Ramos (cell line): ENCODE results near the gene HMCES.
"Not testable (repeated sequence)": the region's sequence is repeated elsewhere in the genome, so short reads cannot be mapped to it uniquely, and the experiment has no call there.

Experiments
- in situ Hi-C: fragments of 300-500 bp; cut with MboI; formaldehyde crosslinking; loops from one replicate; pipeline ENCODE4 v1.14.3; 2022; ENCODE audit warnings: low sequenced_read_pairs; ENCODE audit not compliant: unreplicated experiment

HMCES gene

DNA sequence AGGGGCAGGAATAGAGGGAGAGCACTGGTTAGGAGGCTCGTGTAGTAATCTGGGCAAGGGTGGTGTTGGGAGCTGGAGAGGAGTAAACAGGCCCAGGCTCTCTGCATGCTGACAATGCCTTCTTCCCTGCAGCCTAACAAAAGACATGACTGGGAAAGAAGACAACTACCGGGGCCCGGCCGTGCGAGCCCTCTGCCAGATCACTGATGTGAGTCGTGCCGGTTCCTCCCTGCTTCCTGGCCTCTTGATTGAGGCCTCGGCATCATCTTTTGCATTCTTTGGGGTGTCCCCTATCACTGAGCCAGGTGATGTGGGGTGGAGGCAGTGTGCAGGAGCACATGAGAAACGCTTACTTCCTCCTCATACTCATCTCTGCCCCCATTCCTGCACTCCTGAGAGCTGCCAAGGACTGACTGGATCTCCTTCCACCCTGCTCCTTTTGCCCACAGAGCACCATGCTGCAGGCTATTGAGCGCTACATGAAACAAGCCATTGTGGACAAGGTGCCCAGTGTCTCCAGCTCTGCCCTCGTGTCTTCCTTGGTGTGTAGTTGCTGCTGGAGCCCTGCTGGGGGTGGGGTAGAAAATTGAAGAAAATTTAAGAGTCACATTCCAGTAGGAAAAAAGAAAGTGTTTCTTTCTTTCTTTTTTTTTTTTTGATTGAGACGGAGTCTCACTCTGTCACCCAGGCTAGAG, 24.0 kb upstream of the HMCES start:
- in situ Hi-C loops: no loop called here

DNA sequence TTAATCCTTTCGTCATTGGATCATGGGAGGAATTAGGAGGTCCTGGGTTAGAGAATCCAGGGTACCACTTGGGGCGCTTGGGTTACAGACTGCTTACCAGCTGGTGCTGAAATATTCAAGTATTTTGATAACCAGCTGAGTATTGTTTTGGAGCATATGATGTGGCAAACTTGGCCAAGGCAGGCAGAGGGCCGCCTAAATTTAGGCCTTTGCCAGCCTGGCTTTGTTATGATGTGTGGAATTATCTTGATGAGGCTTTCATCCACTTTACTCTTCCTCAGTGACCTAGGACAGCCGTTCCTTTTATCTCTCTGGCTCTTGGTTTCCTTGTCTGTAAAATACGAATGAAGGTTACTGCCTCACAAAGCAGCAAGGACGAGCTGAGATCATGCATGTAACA, 22.4 kb upstream of the HMCES start:
- in situ Hi-C loops: no loop called here

DNA sequence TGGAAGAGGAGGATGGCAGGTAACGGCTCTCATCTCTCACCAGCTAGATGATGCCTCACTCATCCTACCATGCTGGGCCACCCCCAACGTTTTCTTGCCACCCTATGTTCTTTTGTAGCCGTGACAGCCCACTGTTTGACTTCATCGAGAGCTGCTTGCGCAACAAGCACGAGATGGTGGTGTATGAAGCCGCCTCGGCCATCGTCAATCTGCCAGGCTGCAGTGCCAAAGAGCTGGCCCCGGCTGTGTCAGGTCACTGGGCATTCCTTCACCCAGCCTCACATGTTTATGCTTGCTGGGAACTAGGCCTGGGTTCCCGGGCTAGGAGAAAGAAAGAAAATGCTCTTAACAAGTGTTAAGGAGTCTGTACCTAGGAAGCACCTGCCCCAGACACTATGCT, 21.1 kb upstream of the HMCES start:
- in situ Hi-C loops: no loop called here

DNA sequence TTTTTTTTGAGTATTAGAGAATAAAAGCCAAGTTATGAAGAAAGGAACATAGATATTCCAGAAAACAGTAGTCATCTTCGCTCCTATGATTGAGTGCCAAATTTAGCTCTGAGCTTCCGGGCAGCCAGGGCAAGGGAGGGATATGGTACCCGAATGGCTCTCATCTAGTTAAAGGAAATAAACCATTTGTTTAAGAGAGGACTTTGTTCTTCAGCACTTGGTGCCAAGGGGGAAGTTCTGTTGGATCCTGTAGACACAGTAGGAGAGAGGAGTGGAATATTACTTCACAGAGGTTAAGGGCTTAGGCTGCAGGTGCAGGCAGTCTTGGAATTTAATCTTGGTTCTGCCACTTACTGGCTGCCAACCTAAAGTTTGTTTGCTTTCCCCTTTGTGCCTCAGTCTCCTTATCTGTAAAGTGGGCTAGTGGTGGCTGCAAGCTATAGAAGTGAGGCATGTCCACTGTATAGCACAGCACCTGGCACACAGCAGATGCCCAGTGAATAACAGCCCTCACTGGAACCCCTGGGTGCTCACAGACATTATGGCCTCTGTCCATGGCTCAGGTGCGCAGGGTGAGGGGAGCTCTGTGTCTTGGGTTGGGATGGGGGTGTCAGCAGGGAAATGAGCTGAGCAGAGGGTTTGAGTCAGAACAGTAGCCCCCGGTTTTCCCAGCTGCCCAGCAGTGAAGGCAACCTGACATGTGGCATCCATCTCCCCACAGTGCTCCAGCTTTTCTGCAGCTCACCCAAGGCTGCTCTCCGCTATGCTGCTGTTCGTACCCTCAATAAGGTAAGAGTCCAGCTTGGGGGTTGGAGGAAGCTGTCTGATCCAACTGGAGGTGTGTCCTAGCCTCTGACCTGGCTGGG, 18.8 kb upstream of the HMCES start:
- in situ Hi-C loops: no loop called here

DNA sequence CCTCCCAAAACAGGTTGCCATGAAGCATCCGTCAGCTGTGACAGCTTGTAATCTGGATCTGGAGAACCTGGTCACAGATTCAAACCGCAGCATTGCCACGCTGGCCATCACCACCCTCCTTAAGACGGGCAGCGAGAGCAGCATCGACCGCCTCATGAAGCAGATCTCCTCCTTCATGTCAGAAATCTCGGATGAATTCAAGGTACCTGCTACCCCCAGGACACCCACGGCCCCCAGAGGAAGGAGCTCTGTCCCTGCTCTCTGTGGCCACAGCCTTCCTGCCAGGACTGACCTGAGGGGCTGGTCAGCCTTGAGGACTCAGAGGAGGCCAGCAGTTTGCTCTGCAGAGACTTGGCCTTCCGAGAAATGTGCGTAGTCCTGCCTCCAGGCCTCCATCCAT, 18.1 kb upstream of the HMCES start:
- in situ Hi-C loops: no loop called here

DNA sequence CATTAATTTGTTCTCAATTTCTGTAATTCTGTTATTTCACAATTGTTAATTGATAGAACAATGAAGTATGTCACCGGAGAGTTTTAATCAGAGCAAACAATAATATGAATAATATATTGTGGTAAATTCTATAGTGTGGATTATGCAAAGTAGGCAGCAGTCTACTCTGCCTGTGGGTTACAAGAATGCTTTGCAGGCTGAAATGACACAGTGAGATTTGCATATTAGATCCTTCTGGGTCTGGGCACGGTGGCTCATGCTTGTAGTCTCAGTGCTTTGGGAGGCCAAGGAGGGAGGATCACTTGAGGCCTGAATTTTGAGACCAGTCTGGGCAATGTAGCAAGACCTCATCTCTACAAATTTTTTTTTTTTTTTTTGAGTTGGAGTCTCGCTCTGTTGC, 16.8 kb upstream of the HMCES start:
- in situ Hi-C loops: no loop called here

DNA sequence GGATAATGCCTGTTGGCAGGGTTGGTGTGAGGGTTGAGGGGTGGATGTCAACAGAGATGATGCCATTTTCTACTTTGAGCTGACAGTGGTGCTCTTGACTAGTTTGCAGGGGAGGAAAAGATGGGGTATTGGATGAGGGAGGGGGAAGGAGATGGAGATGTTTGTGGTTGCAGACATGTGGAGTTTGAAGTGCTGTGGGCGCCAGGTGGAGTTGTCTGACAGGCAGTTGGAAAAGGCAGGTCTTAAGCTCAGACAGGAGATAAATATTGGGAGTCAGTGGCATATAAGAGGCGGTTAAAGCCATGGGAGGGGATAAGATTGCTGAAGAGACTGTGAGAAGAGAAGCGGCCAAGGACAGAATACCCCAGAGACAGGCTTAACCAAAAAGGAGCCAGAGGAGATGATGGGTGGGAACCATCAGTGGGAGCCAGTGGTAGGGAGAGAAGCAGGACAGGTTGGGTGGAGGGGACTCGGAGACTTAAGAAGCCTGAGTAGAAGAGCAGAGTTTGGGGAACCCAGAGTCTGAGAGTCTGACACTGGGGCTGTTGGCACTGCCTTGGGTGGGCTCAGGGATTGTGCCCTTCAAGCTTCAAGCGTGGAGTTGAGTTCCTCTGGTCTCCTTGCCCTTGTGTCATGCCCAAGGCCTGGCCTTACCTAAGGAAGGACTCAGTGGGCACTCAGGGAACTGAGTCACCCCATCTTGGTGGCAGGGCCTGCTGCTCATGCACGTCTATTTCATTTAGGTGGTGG, 15.3 kb upstream of the HMCES start:
- in situ Hi-C loops: no loop called here

DNA sequence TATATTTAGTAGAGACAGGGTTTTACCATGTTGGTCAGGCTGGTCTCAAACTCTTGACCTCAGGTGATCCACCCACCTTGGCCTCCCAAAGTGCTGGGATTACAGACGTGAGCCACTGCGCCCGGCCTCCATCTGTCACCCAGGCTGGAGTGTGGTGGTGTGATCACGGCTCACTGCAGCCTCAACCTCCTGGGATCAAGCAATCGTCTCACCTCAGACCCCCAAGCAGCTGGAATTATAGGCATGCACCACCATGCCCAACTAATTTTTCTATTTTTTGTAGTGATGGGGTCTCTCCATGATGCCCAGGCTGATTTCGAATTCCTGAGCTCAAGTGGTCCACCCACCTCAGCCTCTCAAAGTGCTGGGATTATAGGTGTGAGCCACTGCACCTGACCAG, 13.7 kb upstream of the HMCES start:
- in situ Hi-C loops: not testable (repeated sequence)

DNA sequence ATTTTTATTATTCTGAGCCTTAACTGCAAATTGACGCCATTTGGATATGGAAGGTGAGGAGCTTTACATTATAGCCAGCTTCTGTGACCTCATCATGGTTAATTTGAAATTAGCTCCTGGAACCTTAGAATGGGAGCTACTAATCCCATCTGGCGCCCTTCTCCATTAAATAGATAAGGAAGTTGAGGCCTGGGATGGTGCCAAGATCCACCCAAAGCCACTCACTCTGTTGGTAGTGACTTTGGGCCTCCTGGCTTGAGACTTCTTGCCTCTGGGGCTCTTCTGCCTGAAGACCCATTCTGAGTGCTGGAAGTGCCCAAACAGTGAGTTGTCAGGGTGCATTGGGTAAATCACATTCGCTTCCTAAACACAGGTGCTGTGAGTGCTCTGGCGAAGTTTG, 12.0 kb upstream of the HMCES start:
- in situ Hi-C loops: no loop called here

DNA sequence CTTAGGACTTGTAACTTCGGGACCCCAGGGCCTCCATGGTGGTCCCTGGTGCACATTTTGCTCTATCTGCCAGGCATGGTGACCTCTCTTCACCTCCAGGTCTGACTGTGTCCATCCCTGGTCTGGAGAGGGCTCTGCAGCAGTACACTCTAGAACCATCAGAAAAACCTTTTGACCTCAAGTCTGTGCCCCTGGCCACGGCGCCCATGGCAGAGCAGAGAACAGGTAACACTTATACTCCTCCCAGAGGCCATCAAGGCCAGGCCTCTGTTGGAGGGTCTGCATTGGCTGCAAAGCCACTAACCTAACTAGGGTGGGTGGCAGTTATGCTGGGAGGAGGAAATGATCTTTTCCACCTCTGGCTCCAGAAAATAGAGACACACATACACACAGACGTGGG, 10.3 kb upstream of the HMCES start:
- in situ Hi-C loops: no loop called here

DNA sequence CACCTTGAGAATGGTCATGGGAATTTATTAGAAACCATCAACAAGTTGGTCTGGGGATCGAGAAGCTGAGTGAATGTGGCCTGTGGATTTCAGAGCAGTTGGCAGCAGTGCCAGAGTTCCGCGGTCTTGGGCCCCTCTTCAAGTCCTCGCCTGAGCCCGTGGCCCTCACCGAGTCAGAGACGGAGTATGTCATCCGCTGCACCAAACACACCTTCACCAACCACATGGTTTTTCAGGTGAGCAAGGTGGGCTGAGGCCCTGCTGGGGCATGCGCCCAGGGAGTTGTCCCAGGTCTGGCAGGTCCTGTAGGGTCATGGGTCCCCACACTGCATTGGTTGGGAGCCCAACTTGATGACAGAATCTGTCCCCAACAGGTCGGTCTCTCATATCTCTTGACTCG, 7.0 kb upstream of the HMCES start:
- in situ Hi-C loops: no loop called here

DNA sequence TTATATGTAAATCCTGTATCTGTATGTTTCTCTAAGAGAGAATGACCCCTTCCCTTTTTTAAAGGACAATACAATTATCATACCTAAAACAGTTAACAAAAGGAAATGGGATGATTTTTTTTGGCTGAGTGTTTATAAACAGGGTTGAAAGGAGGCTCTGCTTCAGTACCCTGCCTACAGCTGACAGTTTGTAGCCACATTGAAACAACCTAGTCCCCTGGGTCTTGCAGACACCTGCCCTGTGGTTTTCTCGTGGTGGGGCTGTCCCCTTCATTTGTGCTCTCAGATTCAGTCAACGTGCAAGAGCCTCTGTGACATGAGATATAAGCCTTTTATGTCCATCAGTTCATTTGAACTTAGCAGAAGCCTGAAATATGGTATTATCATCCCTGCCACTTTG, 2.3 kb upstream of the HMCES start:
- in situ Hi-C loops: no loop called here

DNA sequence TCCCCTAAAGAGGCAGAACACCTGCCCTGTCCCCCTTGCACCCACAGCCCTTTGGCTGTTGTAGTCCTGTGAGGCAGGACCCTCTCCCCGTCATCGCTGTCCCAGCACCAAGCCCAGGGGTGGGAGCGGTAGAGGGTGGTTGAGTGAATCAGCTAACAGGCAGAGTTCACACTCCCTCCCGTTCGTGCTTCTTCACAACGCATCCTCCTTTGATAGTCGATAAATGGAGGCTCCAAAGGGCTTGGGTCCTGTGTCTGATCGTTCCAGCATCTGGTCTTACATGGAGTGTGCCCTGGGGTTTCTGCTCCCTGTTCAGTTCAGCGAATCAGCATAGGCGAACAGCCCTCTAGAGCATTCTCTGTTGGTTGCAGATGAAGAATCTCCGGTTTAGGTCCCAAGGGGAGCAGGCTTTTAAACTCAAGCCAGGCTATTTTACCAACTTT, 820 bp upstream of the HMCES start:
- in situ Hi-C loops: no loop called here

DNA sequence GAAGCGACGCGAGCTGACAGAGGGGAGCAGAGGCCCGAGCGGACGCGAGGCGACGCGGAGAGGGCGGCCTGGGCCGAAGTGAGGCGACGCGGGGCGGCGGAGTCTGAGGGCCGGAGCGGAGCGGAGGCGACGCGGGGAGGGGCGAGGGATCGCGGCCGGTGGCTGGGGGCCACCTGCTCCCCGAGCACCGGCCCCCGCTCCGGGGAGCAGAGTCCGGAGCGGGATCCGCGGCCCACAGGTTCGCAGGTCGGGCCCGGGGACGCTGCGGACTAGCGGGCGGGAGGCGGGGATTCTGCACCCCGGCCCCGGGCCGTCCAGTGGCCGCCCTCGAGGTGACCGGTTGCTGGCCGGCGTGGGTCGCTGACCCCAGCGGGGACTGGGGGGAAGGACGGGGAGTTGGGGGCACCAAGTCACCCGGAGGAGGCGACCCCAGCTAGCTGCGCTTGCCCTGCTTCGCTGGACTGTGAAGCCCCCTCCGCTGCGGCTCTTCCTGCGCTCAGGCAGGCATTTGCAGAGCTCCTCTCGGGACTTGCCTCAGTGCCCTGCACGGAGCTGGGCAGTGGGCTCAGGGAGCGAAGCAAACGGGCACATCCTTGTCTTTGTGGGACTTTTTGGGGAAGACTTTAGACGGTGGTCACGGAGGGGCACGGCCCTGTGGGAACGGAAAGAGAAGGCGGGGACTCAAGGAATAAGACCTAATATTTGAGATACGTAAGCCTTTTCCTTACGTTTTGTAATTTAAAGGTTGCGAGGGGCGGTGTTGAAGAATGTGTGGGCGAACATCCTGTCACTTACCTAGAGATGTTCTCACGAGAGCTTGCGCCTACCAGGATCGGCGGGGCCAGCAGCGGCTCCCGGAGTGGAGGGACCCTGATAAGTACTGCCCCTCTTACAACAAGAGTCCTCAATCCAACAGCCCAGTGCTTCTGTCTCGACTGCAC, 566 bp downstream of the HMCES start:
- in situ Hi-C loops: no loop called here

DNA sequence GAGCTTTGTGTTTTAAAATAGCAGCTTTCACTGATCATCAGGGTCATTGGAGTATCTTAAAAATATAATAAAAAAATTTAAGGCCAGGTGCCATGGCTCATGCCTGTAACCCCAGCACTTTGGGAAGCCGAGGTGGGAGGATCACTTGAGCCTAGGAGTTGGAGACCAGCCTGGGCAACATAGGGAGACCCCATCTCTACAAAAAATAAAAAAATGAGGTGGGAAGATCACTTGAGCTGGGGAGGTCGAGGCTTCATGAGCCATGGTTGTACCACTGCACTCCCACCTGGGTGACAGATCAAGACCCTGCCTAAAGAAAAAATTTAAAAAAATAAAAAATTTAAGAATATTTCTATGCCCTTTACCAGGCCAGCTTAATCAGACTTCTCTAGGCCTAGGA, 1.5 kb downstream of the HMCES start:
- in situ Hi-C loops: no loop called here

DNA sequence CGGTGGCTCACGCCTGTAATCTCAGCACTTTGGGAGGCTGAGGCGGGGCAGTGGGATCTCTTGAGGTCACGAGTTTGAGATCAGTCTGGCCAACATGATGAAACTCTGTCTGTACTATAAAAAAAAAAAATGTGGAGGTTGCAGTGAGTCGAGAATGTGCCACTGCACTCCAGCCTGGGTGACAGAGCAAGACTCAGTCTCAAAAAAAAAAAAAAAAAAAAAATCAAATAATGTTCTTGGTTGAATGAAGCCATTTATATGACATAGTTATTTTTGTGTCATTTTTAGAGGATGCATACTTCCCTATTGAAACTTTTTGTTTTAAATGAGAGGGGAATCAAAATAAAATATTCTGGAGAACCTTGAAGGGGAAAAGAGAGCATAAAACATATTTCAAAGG, 3.1 kb downstream of the HMCES start:
- in situ Hi-C loops: no loop called here

DNA sequence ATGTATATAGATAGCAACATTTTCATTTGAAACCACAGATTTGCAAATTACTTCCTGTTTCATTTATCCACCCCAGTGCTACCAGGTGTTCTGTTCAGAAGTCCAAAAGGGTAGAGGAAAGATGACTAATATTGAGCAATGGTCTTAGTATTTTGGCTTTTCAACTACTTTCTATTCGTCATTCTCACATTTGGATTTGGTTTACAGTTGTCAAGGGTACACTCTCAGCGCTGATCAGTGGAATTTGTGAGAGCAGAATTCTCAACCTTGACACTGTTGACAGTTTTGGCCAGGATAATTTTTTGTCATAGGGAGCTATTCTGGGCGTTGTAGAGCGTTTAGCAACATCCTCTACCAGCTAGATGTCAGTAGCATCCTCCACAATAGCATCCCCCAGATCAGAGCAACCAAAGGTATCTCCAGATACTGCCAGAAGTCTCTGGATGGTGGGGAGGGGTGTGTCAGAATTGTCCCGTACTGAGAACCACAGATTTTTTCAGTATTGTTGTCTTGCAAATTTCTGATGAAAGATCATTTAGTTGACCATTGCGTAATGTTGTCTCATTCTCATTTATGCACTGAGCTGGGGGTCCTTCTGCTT, 4.2 kb downstream of the HMCES start:
- in situ Hi-C loops: no loop called here

DNA sequence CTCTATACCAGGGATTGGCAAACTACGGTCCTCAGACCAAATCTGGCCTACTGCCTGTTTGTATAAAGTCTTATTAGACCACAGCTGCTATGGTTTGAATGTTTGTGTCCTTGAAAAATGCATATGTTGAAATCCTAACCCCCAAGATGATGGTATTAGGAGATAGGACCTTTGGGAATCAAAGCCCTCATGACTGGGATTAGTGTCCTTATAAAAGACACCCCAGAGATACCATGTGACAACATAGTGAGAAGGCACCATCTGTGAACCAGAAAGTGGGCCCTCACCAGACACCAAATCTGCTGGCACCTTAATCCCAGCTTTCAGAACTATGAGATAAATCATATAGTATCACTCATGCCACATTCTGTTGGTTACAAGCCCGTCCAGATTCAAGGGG, 7.4 kb downstream of the HMCES start:
- in situ Hi-C loops: no loop called here

DNA sequence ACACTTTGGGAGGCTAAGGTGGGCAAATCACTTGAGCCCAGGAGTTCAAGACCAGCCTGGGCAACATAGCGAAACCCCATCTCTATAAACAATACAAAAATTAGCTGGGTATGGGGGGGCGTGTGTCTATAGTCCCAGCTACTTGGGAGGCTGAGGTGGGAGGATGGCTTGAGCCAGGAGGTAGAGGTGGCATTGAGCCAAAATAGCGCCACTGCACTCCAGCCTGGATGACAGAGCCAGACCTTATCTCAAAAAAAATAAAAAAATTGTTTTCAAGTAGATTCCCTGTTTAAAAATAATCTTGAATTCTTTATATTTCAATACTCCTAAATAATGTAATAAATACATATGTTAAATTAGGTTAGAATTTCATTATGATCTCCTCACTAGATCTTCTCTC, 9.8 kb downstream of the HMCES start:
- in situ Hi-C loops: no loop called here
